CD4-positive, alpha-beta T cell treated with Interleukin-6 for 4 hours (primary cell): Measurements from ENCODE around the gene NEDD4.
"Not testable (repeated sequence)": the region's sequence is repeated elsewhere in the genome, so short reads cannot be mapped to it uniquely, and the experiment has no call there.

Experiments
- DNase-seq: peaks from one replicate; pipeline ENCODE4 v3.0.0-alpha.2; 2020; ENCODE audit warnings: mixed read lengths

NEDD4 gene

DNA sequence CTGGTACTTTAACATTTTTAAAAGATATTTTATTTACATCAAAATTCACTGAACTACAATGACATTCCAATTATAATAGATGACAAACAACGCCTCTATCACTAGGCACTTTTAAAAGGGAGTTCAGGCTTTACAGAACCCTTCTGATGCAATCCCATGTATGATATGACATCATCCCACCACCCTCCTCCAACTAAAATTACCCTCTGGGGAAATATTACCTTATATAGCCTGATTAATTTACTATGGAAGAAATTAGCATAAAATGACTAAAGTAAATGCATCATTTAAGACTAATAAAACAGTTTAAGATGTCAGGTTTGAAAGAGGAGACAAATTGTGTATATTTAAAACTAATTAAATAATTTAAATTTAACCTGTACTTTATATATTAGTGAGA lies 10.4 kb upstream of the NEDD4 start:
- DNase-seq = not testable (repeated sequence)

DNA sequence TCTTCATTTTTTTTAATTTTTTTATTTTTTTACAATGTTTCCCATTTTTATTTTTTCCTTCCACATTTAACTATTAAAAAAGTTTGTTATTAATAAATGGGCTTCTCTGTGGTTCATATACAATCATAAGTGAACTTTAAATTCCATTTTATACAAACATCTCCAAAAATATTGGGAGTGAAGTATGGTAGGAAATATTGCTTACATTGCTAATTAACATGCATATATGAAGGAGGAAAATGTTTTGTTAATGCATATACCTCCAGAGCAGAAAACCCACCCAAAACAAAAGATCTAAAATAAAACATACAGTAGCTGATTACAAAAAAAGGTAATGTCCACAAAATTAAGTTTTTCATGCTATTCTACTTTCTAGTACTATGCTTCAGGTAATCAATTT lies 9.9 kb upstream of the NEDD4 start:
- not testable (repeated sequence) for DNase-seq

DNA sequence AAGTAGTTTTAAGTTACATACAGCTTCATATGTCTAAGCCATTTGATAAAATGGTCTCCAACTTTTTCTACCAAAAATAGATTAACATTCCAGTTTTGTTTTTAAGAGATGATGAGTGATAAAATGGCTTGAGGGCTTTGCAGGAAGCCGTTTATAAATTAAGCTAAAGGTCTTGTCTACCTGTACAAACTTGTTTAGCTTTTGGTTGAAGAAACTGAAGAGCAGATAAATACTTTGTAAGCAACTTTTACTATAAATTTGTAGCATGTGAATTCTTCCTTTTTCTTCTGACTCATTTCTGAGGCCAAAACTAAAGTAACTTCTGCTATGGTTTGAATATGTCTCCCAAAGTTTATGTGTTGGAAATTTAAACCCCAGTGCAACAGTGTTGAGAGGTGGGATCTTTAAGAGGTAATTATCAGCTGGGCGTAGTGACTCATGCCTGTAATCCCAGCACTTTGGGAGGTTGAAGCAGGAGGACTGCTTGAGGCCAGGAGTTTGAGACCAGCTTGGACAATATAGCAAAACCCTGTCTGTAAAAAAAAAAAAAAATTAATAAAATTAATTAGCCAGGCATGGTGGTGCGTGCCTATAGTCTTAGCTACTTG lies 8.2 kb upstream of the NEDD4 start:
- no peak for DNase-seq

DNA sequence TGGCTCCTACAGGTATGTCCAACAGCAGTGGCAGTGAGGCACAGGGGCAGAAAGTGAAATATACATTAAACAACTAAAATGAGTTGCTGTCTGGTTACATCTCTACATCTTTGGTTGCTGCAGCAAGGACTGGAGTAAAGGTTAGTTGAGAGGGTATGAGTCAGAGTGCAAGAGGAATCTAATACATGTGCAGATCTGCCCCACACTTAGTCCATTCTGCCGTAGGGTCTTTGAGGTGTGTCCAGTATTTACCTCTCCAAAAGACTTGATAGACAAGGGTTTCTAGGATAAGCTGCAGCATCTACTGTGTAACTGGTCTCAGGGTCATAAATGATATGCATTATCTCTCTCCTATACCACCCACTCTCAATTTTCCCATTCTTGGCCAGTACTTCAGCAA lies 6.2 kb upstream of the NEDD4 start:
- DNase-seq = no peak

DNA sequence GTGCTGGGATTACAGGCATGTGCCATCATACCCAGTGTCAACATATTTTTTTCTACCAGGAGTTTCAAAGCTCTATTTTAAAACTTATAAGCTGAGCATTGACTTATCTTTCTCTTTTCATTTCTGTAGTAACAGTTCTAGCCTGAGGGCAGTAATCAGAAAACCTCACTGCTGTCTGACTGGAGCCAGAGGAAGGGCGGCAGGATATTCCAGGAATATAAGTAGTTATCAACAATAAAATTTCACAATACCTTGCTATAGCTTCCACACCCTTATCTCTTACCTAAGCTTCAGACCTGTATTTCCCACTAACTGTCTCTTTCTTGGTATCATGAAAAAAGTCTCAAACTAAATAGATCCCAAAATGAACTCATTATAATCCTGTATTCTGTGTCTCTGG lies 5.1 kb upstream of the NEDD4 start:
- DNase-seq = no peak

DNA sequence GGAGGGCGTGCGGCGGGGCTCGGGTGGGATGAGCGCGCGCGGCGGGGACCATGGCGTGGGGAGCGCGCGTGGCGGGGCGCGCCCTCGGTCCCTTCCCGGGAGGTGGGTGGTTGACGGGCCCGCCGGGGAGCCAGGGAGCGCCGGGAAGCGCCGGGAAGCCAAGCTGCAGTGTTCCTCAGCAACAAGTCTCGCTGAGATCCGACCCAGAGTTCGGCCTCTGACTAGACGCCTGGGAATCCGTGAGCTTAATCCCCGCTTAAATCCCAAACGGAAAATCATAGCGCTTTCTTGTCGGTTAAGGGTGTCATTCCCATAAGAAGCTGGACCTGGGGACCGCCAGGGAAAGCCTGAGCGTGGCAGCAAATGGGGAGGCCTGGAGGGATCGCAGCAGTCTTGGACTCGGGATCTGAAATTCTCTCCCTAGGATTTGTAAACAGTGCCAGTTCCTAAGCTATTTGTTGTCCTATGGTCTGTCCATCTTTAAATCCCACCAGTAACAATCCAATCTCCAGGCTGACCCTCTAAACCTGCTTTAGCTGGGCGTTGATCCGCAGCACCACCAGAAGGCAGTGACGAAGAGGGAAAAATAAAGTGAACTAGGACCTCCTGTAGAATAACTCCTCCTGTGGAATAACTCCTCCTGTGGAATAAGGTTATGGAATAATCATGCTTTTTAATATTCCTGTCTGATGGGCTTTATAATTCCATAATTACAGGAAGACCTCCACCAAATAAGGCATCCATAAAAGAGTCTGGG lies 570 bp upstream of the NEDD4 start:
- no peak for DNase-seq

DNA sequence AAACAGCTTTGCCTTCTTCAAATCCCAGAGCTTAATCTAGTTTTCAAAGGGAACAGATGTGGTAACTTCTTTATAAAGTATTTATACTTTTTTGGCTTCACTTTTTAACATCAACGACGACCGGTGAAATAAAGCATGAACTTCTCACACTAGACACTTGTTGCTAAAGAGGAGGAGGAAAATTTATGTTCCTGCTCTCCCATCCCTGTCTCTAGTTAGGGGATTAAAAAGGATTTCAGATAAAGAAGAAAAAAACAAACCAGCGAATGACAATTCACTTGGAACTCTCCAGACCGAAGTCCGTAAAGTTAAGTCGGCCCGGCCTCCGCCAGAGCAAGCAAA lies 672 bp downstream of the NEDD4 start:
- no peak for DNase-seq

DNA sequence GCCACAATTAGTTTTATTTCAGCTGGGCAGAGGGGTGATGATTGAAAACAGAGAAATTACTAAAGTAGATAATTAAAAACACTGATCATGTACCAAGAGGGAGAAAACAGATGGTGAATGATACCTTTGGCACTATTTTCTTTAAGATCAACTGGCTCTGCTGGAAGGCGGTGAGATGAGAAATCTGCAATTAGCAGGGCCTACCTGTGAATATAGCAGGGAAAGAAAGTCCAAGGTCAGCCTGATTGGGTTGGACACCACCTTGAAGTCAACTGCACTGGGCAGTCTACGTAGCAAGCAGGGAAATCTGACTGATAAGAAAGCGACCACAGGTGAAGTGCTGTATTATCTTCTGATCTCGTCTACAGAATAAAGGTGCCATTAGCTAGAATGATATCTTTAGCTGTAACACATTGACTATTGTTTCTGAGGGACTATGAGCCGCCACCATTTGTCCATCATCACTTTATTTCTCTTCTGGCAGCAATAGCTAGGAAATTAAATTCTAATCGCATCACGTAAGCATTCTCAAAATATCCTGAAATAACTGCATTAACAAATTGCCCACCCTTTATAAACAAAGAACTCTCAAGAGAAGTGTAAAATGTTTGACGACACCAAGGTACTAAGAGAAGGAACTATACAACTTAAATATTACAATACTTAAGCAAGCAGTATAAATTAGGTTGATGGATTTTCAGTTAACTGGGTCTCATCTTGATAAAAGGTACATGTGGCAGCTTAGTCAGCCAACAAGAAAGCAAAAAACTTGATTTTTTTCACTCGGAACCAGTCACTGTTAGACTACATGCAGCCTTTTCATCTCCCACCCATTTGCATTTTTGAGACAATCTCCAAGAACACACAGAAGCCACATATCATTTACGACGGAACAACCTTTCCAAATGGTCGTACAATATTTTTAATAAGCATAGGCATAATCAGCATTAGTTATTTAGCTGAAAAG lies 1.3 kb downstream of the NEDD4 start:
- no peak for DNase-seq

DNA sequence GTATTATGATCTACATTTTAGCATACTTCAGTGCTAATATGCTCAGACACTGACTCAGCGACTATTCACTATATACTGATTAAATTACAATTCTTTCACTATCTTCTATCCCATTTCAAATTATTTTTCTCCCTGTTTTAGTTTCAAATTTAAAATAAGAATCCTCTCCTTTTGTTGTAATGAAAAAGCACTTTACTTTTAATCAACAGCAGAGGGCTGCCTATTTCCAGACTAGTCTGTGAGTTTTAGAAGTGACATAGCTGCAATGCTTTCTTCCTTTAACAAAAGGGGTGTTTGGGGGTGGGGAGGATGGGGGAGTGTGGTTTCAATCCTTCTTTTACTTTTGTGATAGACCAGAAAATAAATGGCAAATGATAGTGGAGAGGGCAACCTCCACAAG lies 2.4 kb downstream of the NEDD4 start:
- DNase-seq = no peak

DNA sequence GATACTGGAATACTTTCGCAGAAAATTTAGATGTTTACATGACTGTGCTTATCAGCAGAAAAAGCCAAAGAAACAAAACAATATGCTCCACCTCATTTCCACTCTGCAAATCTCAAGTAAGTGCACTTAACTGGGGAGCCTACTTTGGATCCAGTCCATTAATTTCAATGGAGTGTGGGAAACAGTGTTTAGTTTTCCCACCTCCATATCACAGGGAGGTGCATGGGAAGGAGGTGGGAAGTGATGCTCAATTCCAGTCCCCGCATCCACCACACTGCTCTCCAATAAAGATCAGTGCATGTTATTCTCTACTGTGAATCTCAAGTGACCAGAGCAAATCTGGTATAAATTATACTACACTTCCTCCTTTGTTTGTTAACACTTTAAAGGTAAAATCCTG lies 2.9 kb downstream of the NEDD4 start:
- DNase-seq = no peak

DNA sequence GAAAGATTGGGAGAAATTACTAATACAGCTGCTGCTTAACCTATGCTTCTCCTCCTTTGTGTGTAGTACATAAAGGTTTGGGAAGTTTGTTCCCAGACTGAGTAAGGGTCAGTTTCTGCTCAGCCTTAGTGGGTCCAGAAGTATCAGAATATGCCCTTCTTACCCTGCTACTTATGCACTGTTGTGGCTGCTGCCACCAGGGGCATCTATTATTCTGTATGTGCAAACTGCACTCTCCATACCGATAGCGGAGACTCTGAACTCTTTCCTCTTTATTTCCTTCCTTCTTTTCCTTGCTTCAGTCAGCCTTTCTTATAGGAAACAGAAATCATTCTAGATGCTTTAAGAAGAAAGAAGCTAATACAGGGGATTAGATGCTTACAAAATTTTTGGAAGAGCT lies 4.0 kb downstream of the NEDD4 start:
- no peak for DNase-seq

DNA sequence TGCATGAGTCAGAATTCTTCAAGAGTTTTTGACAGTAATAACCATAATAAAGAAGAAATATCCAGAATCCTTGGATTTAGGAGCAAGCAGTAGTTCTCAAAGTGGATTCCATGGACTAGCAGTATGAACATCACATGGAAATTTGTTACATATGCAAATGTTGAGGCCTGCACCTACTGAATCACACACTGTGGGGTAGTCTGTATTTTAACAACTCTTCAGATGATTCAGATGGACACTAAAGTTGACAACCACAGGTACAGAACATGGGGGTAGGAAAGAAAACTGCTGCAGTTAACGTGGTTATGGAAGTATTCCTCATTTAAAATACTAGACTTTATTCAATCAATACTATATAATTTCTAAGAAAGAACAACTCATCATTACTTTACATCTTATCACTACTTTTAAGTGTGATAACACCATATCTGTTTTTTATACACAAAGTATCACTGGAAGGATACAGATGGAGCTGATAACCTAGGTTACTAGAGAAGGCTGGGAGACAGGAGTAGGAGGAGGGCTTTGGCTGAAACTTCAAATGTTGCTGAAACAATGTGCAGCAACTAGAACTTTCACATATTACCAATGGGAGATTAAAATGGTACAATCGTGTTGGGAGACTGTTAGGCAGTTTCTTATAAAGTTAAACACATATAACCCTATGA lies 11.7 kb downstream of the NEDD4 start:
- no peak for DNase-seq

DNA sequence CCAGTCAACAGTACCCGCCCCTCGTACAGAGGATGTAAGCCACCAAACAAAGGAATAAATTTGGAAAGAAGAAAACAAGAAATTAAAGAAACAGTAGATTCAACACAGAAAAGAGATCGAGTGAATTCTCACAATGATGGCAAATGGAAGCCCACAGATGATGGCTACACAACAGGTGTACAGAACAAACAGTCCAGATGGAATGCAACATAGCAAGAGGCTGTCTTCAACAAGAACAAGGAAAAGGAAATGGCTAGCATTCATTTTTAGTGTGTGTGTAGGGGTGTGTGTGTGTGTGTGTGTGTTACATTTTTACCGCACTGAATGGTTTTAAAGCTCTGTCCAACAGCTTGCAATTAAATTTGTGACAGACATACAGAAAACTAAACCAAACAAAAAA lies 12.9 kb downstream of the NEDD4 start:
- no peak for DNase-seq

DNA sequence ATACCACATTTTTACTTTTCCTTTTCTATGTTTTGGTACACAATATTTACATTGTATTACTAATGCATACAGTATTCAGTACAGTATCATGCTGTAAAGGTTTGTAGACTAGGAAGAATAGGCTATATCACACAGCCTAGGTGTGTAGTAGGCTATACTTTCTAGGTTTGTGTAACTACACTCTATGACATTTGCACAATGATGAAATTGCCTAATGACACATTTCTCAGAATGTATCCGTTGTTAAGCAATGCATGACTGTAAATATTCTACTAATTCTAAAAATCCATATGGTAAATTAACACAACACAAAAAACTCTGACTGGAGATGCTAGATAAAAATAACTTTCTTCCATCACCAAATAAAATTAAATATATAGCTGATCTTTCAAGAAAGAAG lies 16.2 kb downstream of the NEDD4 start:
- DNase-seq = no peak

DNA sequence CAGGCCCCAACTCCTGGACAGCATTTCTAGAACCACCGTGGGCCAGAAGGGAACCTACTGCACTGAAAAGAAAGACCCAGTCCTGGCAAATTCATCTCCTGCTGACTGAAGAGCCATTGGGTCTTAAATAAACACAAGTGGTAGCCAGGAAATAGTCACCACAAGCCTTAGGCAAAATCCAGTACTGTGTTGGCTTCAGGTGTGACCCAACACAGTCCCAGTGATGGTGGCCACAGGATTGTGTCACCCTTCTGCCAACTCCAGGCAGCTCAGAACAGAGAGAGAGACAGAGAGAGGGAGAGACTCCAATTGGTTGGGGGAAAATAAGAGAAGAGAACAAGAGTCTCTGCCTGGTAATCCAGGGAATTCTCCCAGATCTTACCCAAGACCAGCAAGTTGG lies 23.1 kb downstream of the NEDD4 start:
- DNase-seq = no peak

DNA sequence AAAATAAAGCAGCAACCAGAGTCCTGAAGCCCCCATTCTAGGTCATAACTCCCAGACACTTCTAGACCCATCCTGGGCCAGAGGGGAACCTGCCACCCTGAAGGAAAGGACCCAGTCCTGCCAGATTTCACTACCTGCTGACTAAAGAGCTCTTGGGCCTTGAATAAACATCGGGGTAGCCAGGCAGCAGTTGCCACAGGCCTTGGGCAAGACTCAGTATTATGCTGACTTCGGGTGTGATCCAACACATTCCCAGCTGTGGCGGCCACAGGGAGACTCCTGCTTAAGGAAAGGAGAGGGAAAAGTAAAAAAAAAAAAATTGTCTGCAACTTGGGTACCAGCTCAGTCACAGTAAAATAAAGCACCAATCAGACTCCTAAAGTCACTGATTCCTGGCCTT lies 23.8 kb downstream of the NEDD4 start:
- DNase-seq = no peak

DNA sequence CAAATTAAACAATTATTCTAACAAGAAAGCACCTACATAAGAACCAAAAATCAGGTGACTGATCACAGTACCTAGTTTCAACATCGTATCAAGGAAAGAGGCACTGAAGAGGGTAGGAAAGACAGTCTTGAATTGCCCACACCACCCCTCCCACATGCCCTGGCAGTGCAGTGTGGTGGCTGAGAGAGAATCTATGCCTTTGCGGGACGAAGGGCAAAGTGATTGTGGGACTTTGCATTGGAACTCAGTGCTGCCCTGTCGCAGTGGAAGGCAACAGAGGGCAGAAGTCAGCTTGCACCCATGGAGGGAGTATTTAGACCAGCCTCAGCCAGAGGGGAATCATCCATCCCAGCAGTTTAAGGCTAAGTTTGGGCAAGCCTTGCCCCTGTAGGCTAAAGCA lies 24.5 kb downstream of the NEDD4 start:
- DNase-seq = no peak

DNA sequence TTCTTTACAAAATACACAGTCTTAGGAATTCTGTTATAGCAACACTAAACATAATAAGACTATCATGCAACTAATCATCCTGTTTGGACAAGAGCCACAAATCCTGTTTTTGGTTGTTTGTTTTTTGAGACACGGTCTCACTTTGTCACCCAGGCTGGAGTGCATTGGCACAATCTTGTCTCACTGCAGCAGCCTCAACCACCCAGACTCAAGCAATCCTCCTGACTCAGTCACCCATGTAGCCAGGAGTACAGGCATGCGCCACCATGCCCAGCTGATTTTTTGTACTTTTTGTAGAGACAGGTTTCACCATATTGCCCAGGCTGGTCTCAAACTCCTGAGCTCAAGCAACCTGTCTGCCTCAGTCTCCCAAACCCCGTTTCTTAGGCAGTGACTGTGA lies 28.3 kb downstream of the NEDD4 start:
- no peak for DNase-seq

DNA sequence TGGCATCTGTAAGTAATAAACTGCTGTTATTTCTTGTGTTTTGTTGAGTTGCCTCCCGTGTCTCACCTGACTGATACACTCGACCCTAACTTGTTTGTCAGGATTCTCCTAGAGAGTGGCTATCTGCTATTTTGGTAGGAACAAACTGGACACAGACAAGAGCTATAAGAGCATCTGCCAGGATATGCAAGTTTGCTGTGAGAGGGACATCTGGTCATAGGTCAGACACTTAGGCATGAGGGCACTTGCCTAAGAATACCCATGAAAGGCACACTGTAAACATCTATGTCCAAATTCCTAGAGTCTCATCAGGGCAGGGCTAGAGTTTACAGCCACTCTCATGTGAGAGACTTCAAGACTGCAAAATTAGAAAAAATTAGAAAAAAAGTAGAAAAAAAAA lies 32.5 kb downstream of the NEDD4 start:
- no peak for DNase-seq

DNA sequence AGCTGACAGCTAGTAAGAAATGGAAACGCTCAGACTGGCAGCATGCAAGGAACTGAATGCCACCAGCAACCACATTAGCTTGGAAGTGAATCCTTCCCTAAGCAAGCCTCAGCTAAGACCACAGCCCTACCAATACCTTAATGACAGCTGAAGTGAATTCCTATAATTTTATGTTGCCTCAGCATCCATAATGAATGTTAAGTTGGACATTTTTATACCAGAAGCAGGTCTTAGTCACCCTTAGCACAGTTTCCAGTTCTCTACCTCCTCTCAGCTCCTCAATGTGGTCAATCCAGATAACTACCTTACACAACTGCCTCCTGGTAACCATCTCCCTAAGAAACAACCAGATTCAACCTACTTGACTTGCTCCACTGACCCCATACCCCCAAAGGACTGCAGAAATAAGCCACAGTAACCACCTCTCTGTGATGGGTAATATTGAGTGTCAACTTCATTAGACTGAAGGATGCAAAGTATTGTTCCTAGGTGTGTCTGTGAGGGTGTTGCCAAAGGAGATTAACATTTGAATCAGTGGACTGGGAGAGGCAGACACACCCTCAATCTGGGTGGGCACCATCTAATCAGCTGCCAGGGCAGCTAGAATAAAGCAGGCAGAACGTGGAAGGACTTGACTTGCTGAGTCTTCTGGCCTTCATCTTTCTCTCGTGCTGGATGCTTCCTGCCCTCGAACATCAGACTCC lies 33.5 kb downstream of the NEDD4 start:
- DNase-seq = no peak

DNA sequence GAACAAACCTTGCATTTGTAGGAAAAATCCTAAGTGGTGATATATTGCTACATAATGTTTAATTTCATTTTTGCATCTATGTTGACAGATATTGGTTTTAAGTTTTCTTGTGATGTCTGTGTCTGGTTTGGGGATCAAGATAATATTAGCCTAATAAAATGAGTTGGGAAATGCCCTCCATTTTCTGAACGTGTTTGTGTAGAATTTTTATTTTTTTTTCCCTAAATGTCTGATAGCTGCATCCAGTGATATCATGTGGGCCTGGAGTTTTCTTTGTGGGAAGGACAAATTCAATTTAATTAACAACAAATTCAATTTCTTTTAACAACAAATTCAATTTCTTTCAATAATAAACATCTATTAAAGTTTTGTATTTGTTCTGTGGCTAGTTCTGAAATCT lies 35.1 kb downstream of the NEDD4 start:
- DNase-seq = no peak

DNA sequence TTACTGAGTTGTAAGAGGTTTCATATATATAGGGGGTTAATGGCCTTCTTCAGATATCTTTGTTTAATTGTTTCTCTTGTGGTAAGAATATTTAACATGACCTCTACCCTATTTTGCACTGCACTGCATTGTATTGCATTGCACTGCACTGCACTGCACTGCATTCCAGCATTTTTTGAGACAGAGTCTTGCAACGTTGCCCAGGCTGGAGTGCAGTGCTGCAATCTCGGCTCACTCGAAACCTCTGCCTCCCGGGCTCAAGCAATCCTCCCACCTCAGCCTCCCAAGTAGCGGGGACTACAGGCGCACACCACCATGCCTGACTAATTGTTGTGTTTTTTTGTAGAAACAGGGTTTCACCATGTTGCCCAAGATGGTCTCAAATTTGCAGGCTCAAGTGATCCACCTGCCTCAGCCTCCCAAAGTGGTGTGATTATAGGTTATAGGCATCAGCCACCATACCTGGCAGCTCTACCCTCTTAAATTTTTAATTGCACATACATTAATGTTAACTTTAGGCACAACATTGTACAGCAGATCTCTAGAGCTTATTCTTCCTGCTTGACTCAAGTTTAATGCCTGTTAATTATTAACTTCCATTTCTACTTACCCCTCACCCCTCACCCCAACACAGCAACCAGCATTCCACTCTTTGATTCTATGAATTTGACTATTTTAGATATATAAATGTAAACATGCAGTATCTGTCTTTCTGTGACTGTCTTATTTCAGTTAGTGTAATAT lies 38.4 kb downstream of the NEDD4 start:
- DNase-seq = no peak
